ENCODE measurements around the gene TAF7. TPM values are rescaled to one million over a fixed set of nuclear protein-coding genes. Genes with fewer than 3 reads are reported as not detected.

Gene TAF7
- total RNA-seq (2014; rRNA removed; shearing (Covaris generic)) (65.0 and 65.9 TPM in 2 replicates), polyA plus RNA-seq (2016; fragmentation: Nextera tagmentation; extraction: Ambion mirVana) (104 and 114 TPM in 2 replicates)

GRCh38 chr5:141320225-141321169 lies at the start of gene TAF7:
Gene TAF7, minus strand, starts transcription at chr5:141320784. Its CDS starts 740 bp downstream, at chr5:141320044.
- H3K79me2 ChIP-seq (ENCODE audit: insufficient read depth) = peaks cover 46% of the 10 kb centered on the region
- peak within 1 kb of the TSS; percentile 98 for H2AFZ ChIP-seq
- peaks cover 7% of the 10 kb centered on the region for H3K9me3 ChIP-seq (ENCODE audit: low read depth)
- in situ Hi-C loops (cut with MboI) = no loop called here
- peak within 1 kb of the TSS; percentile 95 for H3K4me2 ChIP-seq (ENCODE audit: unreplicated experiment)
- peak within 1 kb of the TSS; percentile 91 for H3K9ac ChIP-seq
- peaks cover 42% of the 10 kb centered on the region for H3K36me3 ChIP-seq (ENCODE audit: low read depth)
- 1 to 2% methylated on average over 67 of the region's 67 CpGs for WGBS, 2 experiments (ENCODE audit: low coverage in 1 of 2, low lambda C conversion rate in 2 of 2, missing lambda C conversion rate in 2 of 2)
- peak; percentile 97 for DNase-seq
- TF ChIP-seq EZH2phosphoT487 (IDR thresholded peaks at IDR 0.05; ENCODE audit: insufficient read depth, low read depth) = no peak
- no peak for TF ChIP-seq EZH2 (IDR thresholded peaks at IDR 0.05; ENCODE audit: insufficient read depth, poor library complexity, severe bottlenecking)
- H3K4me1 ChIP-seq (ENCODE audit: insufficient read depth) = no peaks in the 10 kb centered on the region
- H3K27me3 ChIP-seq (replicated peaks; ENCODE audit: insufficient read depth) = no peaks in the 10 kb centered on the region
- H3K27ac ChIP-seq = peak within 1 kb of the TSS; percentile 92
- H3K4me3 ChIP-seq = peak within 1 kb of the TSS; percentile 78
- H3F3A ChIP-seq (ENCODE audit: insufficient read depth) = peaks cover 28% of the 10 kb centered on the region
- no peaks in the 10 kb centered on the region for H3K9me2 ChIP-seq (ENCODE audit: insufficient read depth)
- peaks cover 8% of the 10 kb centered on the region; the same call in 1 of the 2 replicates for H4K20me1 ChIP-seq (ENCODE audit: insufficient read depth)

- no peaks in the 10 kb centered on the region for H3K79me2 ChIP-seq (ENCODE audit: insufficient read depth)
- no peaks in the 10 kb centered on the region; the same call in 1 of the 2 replicates for H3K36me3 ChIP-seq (ENCODE audit: low read depth)
- no peak overlapping the region for H3K4me3 ChIP-seq
- no peaks in the 10 kb centered on the region for H3K27me3 ChIP-seq (replicated peaks; ENCODE audit: insufficient read depth)
- H3K4me1 ChIP-seq (ENCODE audit: insufficient read depth) = no peaks in the 10 kb centered on the region
- no peak overlapping the region for H3K27ac ChIP-seq
- H2AFZ ChIP-seq = no peak overlapping the region
- in situ Hi-C loops (cut with MboI) = no loop called here
- DNase-seq = no peak
- H3K4me2 ChIP-seq (ENCODE audit: unreplicated experiment) = no peak overlapping the region
- no peaks in the 10 kb centered on the region for H4K20me1 ChIP-seq (ENCODE audit: insufficient read depth)
- no peaks in the 10 kb centered on the region for H3F3A ChIP-seq (ENCODE audit: insufficient read depth)
- peaks cover 3% of the 10 kb centered on the region for H3K9me3 ChIP-seq (ENCODE audit: low read depth)
- no peaks in the 10 kb centered on the region for H3K9me2 ChIP-seq (ENCODE audit: insufficient read depth)
- H3K9ac ChIP-seq = no peak overlapping the region
- TF ChIP-seq EZH2 (IDR thresholded peaks at IDR 0.05; ENCODE audit: insufficient read depth, poor library complexity, severe bottlenecking) (no peak), EZH2phosphoT487 (IDR thresholded peaks at IDR 0.05; ENCODE audit: insufficient read depth, low read depth) (no peak)
- WGBS, 2 experiments (ENCODE audit: low coverage in 1 of 2, low lambda C conversion rate in 2 of 2, missing lambda C conversion rate in 2 of 2) = 43 to 49% methylated on average over 37 to 44 of the region's 46 CpGs
Observed at GRCh38 chr5:141366016-141366896, 45.7 kb upstream of the TAF7 start.

GRCh38 chr5:141363952-141364660 lies 43.5 kb upstream of the TAF7 start, which contains the start of gene PCDHGA5:
Gene PCDHGA5, plus strand, starts transcription at chr5:141364162. Its CDS starts 169 bp downstream, at chr5:141364331.
- Histone ChIP-seq H2AFZ (no peak within 1 kb of the TSS), H3F3A (ENCODE audit: insufficient read depth) (no peaks in the 10 kb centered on the region), H3K9ac (no peak within 1 kb of the TSS), H3K4me2 (ENCODE audit: unreplicated experiment) (no peak within 1 kb of the TSS), H3K9me2 (ENCODE audit: insufficient read depth) (no peaks in the 10 kb centered on the region), H3K9me3 (ENCODE audit: low read depth) (peaks cover 3% of the 10 kb centered on the region), H3K36me3 (ENCODE audit: low read depth) (no peaks in the 10 kb centered on the region; the same call in 1 of the 2 replicates), H3K27me3 (replicated peaks; ENCODE audit: insufficient read depth) (no peaks in the 10 kb centered on the region), H3K27ac (no peak within 1 kb of the TSS), H4K20me1 (ENCODE audit: insufficient read depth) (no peaks in the 10 kb centered on the region), H3K4me1 (ENCODE audit: insufficient read depth) (no peaks in the 10 kb centered on the region), H3K4me3 (no peak within 1 kb of the TSS), H3K79me2 (ENCODE audit: insufficient read depth) (no peaks in the 10 kb centered on the region)
- in situ Hi-C loops (cut with MboI) = no loop called here
- DNase-seq = no peak
- WGBS, 2 experiments (ENCODE audit: low coverage in 1 of 2, low lambda C conversion rate in 2 of 2, missing lambda C conversion rate in 2 of 2) = 22 to 24% methylated on average over 34 of the region's 34 CpGs
- TF ChIP-seq EZH2 (IDR thresholded peaks at IDR 0.05; ENCODE audit: insufficient read depth, poor library complexity, severe bottlenecking) (no peak), EZH2phosphoT487 (IDR thresholded peaks at IDR 0.05; ENCODE audit: insufficient read depth, low read depth) (no peak)
